OCI-LY3 (cell line): Measurements from ENCODE around the gene SEC14L3.

Source experiments
- EZH2phosphoT487 ChIP-seq: fragments of 200-600 bp; shearing (Covaris generic); IDR thresholded peaks from 2 replicates; pipeline ENCODE4 v1.6.1; 2018; ENCODE audit warnings: antibody characterized with exemption, mixed run types, low read depth
- TF ChIP-seq, protein P1 (sequence below): fragments of 200-600, 300-600 bp; sonication (generic); IDR thresholded peaks from 2 replicates; pipeline ENCODE4 v1.5.1; 2014; ENCODE audit warnings: antibody characterized with exemption, low read length, low read depth

DNA sequence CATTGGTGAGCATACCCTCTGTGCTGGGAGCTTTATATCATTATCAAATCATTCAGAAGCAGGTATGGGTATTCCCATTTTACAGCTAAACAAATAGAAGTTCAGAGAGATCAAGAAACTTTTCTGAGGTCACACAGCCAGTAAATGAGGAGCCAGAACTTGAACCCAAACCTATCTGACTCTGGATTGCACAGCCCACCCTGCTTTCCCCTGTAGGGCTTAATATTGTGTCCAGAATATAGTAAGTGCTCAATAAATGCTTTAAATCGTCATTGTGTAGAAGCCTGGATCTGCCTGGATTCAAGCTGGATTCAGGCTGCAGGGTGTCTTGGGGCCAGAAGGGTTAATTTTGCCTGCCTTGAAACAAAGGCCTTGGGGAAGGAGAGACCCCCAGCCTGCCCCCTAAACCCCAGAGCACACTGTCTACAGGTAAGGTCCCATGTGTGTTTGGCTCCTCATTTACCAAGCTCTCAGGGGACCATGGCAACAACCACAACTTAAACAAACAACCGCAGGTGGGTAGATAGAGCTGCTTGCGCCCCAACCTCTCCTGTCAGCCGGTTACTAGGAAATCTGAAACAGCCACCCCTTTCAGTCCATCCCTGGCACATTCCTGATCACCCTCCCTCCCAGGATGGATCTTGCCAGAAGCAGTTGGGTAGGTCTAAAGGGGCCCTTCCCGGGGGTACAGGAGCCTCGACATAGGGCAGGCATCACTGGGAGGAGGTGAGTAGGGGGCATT, 3.0 kb upstream of the SEC14L3 start:
- TF ChIP-seq, protein P1, sequence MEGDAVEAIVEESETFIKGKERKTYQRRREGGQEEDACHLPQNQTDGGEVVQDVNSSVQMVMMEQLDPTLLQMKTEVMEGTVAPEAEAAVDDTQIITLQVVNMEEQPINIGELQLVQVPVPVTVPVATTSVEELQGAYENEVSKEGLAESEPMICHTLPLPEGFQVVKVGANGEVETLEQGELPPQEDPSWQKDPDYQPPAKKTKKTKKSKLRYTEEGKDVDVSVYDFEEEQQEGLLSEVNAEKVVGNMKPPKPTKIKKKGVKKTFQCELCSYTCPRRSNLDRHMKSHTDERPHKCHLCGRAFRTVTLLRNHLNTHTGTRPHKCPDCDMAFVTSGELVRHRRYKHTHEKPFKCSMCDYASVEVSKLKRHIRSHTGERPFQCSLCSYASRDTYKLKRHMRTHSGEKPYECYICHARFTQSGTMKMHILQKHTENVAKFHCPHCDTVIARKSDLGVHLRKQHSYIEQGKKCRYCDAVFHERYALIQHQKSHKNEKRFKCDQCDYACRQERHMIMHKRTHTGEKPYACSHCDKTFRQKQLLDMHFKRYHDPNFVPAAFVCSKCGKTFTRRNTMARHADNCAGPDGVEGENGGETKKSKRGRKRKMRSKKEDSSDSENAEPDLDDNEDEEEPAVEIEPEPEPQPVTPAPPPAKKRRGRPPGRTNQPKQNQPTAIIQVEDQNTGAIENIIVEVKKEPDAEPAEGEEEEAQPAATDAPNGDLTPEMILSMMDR, result no peak
- TF ChIP-seq EZH2phosphoT487, result no peak
